ENCODE results near the gene ANKRD60. TPM values are rescaled to one million over a fixed set of nuclear protein-coding genes. Genes with fewer than 3 reads are reported as not detected.

ANKRD60 gene
- total and polyA plus RNA-seq, 11 donors = not detected

DNA sequence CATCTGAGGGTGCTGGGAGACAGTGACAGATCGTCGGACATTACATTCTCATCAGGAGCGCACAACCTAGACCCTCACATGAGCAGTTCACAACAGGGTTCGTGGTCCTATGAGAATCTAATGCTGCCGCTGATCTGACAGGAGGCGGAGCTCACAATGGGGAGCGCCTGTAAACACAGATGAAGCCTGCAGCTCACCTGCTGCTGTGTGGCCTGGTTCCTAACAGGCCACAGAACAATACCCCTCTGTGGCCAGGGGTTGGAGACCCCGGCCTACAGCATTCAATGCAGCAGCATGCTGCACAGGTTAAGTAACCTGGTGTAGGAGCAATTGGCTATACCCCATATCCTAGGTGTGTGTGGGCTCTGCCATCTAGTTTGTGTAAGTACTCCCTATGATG is 19.5 kb downstream of the ANKRD60 start:
- WGBS, 4 donors = 66 to 75% (median 69%) methylated on average over 7 to 8 of the region's 8 CpGs
- intact Hi-C loops (cut with DNase I) = loop anchor here in 6 of 10 donors (1.0 to 10.0 kb wide), 5 partner anchors 612 to 824 kb away; no protein-coding TSS in a partner anchor
- Histone ChIP-seq H3K27ac (no peak overlapping the region), H3K4me1 (peaks cover 0 to 6% (median 0%) of the 10 kb centered on the region in 12 donors), H3K36me3 (no peaks in the 10 kb centered on the region), H3K9me3 (no peaks in the 10 kb centered on the region), H3K4me3 (no peak overlapping the region), H3K27me3 (peaks cover 0 to 24% (median 7%) of the 10 kb centered on the region in 9 donors)
- TF ChIP-seq, protein P1, sequence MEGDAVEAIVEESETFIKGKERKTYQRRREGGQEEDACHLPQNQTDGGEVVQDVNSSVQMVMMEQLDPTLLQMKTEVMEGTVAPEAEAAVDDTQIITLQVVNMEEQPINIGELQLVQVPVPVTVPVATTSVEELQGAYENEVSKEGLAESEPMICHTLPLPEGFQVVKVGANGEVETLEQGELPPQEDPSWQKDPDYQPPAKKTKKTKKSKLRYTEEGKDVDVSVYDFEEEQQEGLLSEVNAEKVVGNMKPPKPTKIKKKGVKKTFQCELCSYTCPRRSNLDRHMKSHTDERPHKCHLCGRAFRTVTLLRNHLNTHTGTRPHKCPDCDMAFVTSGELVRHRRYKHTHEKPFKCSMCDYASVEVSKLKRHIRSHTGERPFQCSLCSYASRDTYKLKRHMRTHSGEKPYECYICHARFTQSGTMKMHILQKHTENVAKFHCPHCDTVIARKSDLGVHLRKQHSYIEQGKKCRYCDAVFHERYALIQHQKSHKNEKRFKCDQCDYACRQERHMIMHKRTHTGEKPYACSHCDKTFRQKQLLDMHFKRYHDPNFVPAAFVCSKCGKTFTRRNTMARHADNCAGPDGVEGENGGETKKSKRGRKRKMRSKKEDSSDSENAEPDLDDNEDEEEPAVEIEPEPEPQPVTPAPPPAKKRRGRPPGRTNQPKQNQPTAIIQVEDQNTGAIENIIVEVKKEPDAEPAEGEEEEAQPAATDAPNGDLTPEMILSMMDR (IDR thresholded peaks at IDR 0.05) = no peak
- TF ChIP-seq POLR2A (IDR thresholded peaks at IDR 0.05) = no peak
- DNase-seq = no peak
- no peak for ATAC-seq

DNA sequence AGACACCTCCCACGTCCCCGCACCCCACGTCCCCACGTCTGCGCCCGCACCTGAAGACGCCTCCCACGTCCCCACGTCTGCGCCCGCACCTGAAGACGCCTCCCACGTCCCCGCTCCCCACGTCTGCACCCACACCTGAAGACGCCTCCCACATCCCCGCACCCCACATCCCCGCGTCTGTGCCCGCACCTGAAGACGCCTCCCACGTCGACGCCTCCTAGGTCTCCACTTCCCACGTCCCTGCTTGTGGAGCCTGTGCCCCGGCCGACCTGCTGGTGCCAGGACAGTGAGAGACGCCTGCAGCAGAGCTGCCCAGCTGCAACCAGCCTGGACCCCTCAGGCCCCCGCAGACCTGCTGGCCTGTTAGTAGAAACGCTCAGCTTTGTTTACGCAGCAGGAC is 22.6 kb downstream of the ANKRD60 start:
- intact Hi-C loops (cut with DNase I) = loop anchor here in 2 of 10 donors (2.0 to 10.0 kb wide), 2 partner anchors 609 to 821 kb away; no protein-coding TSS in a partner anchor
- Histone ChIP-seq H3K4me3 (no peak overlapping the region), H3K27ac (no peak overlapping the region), H3K27me3 (peaks cover 0 to 10% (median 7%) of the 10 kb centered on the region in 9 donors), H3K36me3 (no peaks in the 10 kb centered on the region), H3K9me3 (no peaks in the 10 kb centered on the region), H3K4me1 (peaks cover 0 to 6% (median 0%) of the 10 kb centered on the region in 12 donors)
- WGBS, 4 donors = 88 to 91% (median 89%) methylated on average over 31 of the region's 31 CpGs
- TF ChIP-seq, protein P1 (IDR thresholded peaks at IDR 0.05) = no peak
- no peak for TF ChIP-seq POLR2A (IDR thresholded peaks at IDR 0.05)
- ATAC-seq (no peak), DNase-seq (no peak)

- DNase-seq (no peak), ATAC-seq (no peak)
- no peaks in the 10 kb centered on the region for H3K36me3 ChIP-seq
- H3K27ac ChIP-seq = no peak overlapping the region
- no peak overlapping the region for H3K4me3 ChIP-seq
- H3K27me3 ChIP-seq = no peaks in the 10 kb centered on the region
- intact Hi-C loops (cut with DNase I) = loop anchor here in 2 of 10 donors (10.0 kb wide), 1 partner anchor 817 kb away; no protein-coding TSS in a partner anchor
- TF ChIP-seq, protein P1 (IDR thresholded peaks at IDR 0.05) = no peak
- TF ChIP-seq POLR2A (IDR thresholded peaks at IDR 0.05) = no peak
- H3K9me3 ChIP-seq = no peaks in the 10 kb centered on the region
- H3K4me1 ChIP-seq = peaks cover 0 to 3% (median 0%) of the 10 kb centered on the region in 12 donors
Observed at GRCh38 chr20:58202044-58202443, 26.4 kb downstream of the ANKRD60 start.

DNA sequence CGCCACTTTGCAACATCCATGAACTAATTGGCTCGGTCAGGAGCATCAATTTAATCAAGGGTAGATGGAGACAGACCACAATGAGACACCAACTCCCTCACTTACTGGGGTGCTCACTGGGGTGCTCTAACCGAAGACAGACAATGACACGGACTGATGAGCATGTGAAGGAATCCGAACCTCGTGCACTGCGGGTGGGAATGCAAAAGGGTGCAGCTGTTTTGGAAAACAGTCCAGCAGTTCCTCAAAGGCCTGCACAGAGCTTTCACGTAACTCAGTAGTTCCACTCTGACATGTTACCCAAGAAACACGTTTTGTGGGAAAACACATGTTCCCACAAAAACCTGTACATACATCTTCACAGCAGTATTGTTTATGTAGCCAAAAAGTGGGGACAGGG is 26.8 kb downstream of the ANKRD60 start:
- no peak for DNase-seq
- Histone ChIP-seq H3K4me3 (no peak overlapping the region), H3K27me3 (no peaks in the 10 kb centered on the region), H3K4me1 (peaks cover 0 to 3% (median 0%) of the 10 kb centered on the region in 12 donors), H3K36me3 (no peaks in the 10 kb centered on the region), H3K9me3 (no peaks in the 10 kb centered on the region), H3K27ac (no peak overlapping the region)
- ATAC-seq = no peak
- intact Hi-C loops (cut with DNase I) = loop anchor here in 2 of 10 donors (10.0 kb wide), 1 partner anchor 817 kb away; no protein-coding TSS in a partner anchor
- 87 to 92% (median 87%) methylated on average over 9 of the region's 9 CpGs for WGBS, 4 donors
- TF ChIP-seq POLR2A (IDR thresholded peaks at IDR 0.05) = no peak

GRCh38 chr20:58199469-58199868 is 29.0 kb downstream of the ANKRD60 start:
- Histone ChIP-seq H3K4me1 (peaks cover 0 to 3% (median 0%) of the 10 kb centered on the region in 12 donors), H3K27ac (peak overlapping the region in 1 of 12 donors; percentile 24), H3K9me3 (peaks cover 0 to 5% (median 0%) of the 10 kb centered on the region in 12 donors), H3K4me3 (no peak overlapping the region), H3K36me3 (no peaks in the 10 kb centered on the region), H3K27me3 (no peaks in the 10 kb centered on the region)
- 55 to 67% (median 60%) methylated on average over 4 of the region's 4 CpGs for WGBS, 4 donors
- ATAC-seq (peak in 2 of 4 donors; percentile 14 to 20), DNase-seq (no peak)
- TF ChIP-seq, protein P1 (IDR thresholded peaks at IDR 0.05) = no peak
- TF ChIP-seq POLR2A (IDR thresholded peaks at IDR 0.05) = no peak
- intact Hi-C loops (cut with DNase I) = loop anchor here in 1 of 10 donors (5.0 kb wide), 1 partner anchor 677 kb away; no protein-coding TSS in a partner anchor
